Type B pancreatic cell (in vitro differentiated cells): ENCODE measurements around the gene PCYT1A. TPM values are rescaled to one million over a fixed set of nuclear protein-coding genes. Genes with fewer than 3 reads are reported as not detected.

ENCODE experiments used
- DNase-seq: peaks from one replicate; pipeline ENCODE4 v3.0.0; 2021; ENCODE audit warnings: mixed read lengths; ENCODE audit not compliant: unreplicated experiment; ENCODE audit errors: extremely low spot score
- H3K27ac Mint-ChIP-seq: 2 replicates; pipeline ENCODE4 v1.8.0; 2021; ENCODE audit warnings: mild to moderate bottlenecking, mixed read lengths
- H3K27me3 Mint-ChIP-seq: 2 replicates; pipeline ENCODE4 v1.8.0; 2021; ENCODE audit warnings: mixed read lengths
- H3K36me3 Mint-ChIP-seq: 2 replicates; pipeline ENCODE4 v1.8.0; 2021; ENCODE audit warnings: mixed read lengths
- H3K4me1 Mint-ChIP-seq: one replicate; pipeline ENCODE4 v1.8.0; 2021; ENCODE audit warnings: mixed read lengths; ENCODE audit not compliant: unreplicated experiment
- H3K4me3 Mint-ChIP-seq: 2 replicates; pipeline ENCODE4 v1.8.0; 2021; ENCODE audit warnings: mild to moderate bottlenecking, mixed read lengths
- H3K9me3 Mint-ChIP-seq: 2 replicates; pipeline ENCODE4 v1.8.0; 2021; ENCODE audit warnings: mixed read lengths
- CTCF ChIP-seq: fragments of 200-600 bp; sonication (generic); conservative IDR thresholded peaks from 2 replicates; pipeline ENCODE4 v1.5.0; 2021; ENCODE audit warnings: antibody characterized with exemption, mild to moderate bottlenecking
- total RNA-seq: library from RNA; stranded (reverse); gene quantifications from 2 replicates; pipeline ENCODE4 v1.2.1, GENCODE V29; 2021; ENCODE audit warnings: low replicate concordance

The PCYT1A gene
- total RNA-seq, 1 donor from 2014 or later: 39.0 TPM

- TF ChIP-seq CTCF: no peak
- no peak for DNase-seq
- H3K9me3 Mint-ChIP-seq: no peaks in the 10 kb centered on the region
- no peak overlapping the region for H3K4me3 Mint-ChIP-seq
- H3K4me1 Mint-ChIP-seq: peaks cover 5% of the 10 kb centered on the region
- no peak overlapping the region for H3K27ac Mint-ChIP-seq
- H3K36me3 Mint-ChIP-seq: no peaks in the 10 kb centered on the region
- H3K27me3 Mint-ChIP-seq: no peaks in the 10 kb centered on the region
Observed at GRCh38 chr3:196193133-196193735, 94.3 kb downstream of the PCYT1A start.

DNA sequence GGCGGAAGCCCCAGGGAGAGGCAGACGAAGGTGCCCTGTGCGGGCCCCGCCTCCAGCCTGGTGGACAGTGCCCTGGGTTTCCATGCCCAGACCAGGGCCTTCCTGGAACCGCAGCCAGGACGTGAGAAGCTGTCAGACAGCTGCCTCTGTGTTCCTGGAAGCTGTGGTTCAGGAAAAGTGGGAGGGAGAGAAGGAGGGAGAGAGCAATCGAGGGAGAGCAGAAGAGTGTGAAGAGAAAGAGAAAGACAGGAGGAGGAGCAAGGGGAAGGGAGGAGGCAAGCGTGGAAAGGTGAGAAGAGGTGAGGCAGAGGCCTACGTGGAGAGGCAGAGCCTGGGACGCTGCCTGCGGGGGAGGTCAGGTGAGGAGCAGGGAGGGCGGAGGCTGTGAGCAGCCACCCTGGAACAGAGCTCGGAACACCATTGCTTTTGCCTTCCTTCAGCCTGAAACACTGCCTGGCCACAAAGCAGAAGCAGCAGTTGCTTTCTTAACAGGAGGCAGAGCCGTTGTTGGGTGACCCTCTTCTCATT, 94.9 kb downstream of the PCYT1A start:
- H3K4me3 Mint-ChIP-seq: no peak overlapping the region
- H3K27me3 Mint-ChIP-seq: no peaks in the 10 kb centered on the region
- TF ChIP-seq CTCF: no peak
- no peak for DNase-seq
- no peak overlapping the region for H3K27ac Mint-ChIP-seq
- no peaks in the 10 kb centered on the region for H3K9me3 Mint-ChIP-seq
- peaks cover 5% of the 10 kb centered on the region for H3K4me1 Mint-ChIP-seq
- no peaks in the 10 kb centered on the region for H3K36me3 Mint-ChIP-seq

DNA sequence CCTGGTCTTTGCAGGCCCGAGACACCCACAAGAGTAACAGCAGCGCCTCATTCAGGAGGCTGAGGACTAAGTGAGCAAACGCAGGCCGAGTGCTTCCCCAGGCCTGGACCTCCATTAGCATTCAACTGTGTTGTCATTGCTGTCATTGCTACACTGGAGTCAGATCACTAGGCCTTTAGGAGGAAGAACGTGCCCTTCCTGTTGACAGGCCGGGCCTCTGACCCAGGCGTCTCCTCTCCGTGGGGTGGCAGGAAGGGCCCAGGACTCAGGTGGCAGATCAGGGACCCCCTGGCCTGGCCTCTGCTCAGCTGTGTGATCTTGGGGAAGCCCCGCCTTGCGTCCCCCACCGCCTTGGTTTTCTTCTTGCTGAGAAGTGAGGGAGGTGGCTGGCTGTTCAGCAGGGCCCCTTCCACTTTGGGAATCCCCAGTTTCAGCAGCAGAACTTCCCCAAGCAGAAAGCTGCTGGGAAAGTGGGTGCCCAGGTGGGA, 95.4 kb downstream of the PCYT1A start:
- peak; percentile 21 for TF ChIP-seq CTCF
- H3K27me3 Mint-ChIP-seq: no peaks in the 10 kb centered on the region
- no peak overlapping the region for H3K27ac Mint-ChIP-seq
- H3K4me1 Mint-ChIP-seq: peaks cover 5% of the 10 kb centered on the region
- no peaks in the 10 kb centered on the region for H3K36me3 Mint-ChIP-seq
- no peaks in the 10 kb centered on the region for H3K9me3 Mint-ChIP-seq
- no peak overlapping the region for H3K4me3 Mint-ChIP-seq
- DNase-seq: no peak

DNA sequence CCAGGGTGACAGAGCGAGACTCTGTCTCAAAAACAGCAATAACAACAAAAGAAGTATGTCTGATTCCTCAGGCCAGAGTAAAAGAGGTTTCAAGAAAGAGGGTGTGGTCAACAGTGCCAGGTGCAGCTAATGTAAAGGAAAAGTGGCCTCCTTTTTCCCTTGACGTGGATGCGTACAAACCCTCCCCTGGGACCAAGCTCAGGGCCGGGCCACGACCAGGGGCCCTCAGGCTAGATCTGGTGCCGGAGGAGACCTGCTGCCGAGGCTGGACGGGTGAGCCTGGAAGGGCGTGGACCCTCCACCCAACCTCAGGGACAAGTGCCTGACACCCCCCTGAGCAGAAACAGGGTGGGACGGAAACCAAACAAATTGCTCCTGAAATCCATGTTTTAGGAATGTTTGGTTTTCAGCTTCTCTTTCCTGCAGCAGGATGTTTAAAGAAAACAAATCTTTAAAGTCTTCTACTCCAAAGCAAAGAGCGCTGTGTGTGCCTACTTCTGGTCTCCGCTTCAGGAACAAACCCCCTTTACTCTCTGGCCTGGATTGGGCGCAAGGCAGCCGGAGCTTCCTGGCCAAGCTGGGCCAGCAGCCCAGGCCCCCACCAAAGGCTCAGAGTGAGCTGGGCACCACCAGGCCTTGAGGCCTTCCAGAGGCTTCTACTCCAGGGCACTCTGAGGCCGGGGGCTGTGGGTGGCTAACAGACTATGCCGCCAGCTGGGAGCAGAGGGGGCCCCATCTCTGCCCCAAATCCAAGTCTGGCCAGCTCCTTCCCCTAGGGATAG, 97.8 kb downstream of the PCYT1A start:
- H3K27ac Mint-ChIP-seq: no peak overlapping the region
- H3K4me3 Mint-ChIP-seq: no peak overlapping the region
- peaks cover 5% of the 10 kb centered on the region for H3K4me1 Mint-ChIP-seq
- TF ChIP-seq CTCF: no peak
- no peaks in the 10 kb centered on the region for H3K36me3 Mint-ChIP-seq
- H3K9me3 Mint-ChIP-seq: no peaks in the 10 kb centered on the region
- no peaks in the 10 kb centered on the region for H3K27me3 Mint-ChIP-seq
- no peak for DNase-seq

DNA sequence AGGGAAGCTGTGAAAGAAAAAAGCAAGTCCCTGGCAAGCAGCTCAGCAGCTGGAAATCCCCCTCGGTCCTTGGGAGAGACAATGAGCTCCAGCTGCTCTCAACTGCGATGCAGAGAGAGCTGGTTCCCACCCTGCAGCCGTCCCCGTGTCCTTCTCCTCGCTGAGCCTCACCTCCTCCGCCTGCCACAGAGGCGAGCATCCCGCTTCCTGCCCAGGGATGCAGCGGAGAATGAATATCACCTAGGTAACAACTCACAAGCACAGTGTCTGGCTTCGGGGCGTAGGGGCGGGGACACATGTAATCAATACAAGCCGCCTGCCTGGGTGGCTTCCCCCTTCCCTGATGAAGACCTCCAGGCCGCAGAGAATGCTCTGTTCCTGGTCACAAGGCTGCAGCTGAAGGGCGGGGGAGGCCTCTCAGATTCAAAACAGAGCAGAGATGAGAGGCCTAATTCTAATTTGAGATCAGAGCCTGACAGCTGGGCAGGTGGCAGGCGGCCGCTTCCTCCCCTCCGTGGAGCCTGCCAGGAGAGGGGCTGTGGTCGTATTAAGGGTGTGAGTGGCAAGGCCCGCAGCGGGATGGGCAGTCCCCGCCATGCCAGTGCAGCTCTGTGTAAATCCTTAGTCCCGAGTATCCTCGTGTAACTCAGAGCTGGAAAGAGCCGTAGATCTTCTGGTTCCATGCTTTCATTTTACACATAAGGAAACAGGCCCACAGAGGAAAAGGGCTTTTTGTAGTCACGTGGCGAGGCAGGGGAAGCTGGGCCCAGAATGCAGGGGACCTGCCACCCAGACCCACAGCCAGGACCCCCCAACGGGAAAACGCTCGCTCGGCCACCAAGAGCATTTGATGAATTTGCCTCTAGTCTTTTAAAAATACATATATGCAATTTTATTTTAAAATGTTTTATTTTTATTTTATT, 100.6 kb downstream of the PCYT1A start:
- no peak for TF ChIP-seq CTCF
- H3K27me3 Mint-ChIP-seq: no peaks in the 10 kb centered on the region
- H3K27ac Mint-ChIP-seq: peak overlapping the region; percentile 46
- H3K36me3 Mint-ChIP-seq: no peaks in the 10 kb centered on the region
- no peak overlapping the region for H3K4me3 Mint-ChIP-seq
- no peaks in the 10 kb centered on the region for H3K9me3 Mint-ChIP-seq
- H3K4me1 Mint-ChIP-seq: peaks cover 3% of the 10 kb centered on the region
- DNase-seq: no peak
